Fibroblast of villous mesenchyme (primary cell): ENCODE results near the gene MICAL2. TPM values are rescaled to one million over a fixed set of nuclear protein-coding genes. Genes with fewer than 3 reads are reported as not detected.
"Not testable (repeated sequence)": the region's sequence is repeated elsewhere in the genome, so short reads cannot be mapped to it uniquely, and the experiment has no call there.

Experiments
- DNase-seq: peaks from one replicate; pipeline ENCODE4 v3.0.0-alpha.2; 2010; ENCODE audit warnings: low read depth
- H3K4me3 ChIP-seq: 2 replicates; pipeline ENCODE4 v1.5.1; 2011; ENCODE audit warnings: low read depth, mild to moderate bottlenecking, low read length
- total RNA-seq: library from RNA; depleted of rRNA; stranded (reverse); fragments of >200 nt; gene quantifications from 2 replicates; pipeline ENCODE4 v1.2.3, GENCODE V29; 2012
- TF ChIP-seq, protein P1 (sequence below): IDR thresholded peaks from 2 replicates; pipeline ENCODE4 v1.5.1; 2012; ENCODE audit warnings: low read depth, mild to moderate bottlenecking, low read length; ENCODE audit not compliant: insufficient read depth

The MICAL2 gene
- total RNA-seq, 1 donor, result 164 TPM

- DNase-seq, result no peak
- TF ChIP-seq, protein P1, sequence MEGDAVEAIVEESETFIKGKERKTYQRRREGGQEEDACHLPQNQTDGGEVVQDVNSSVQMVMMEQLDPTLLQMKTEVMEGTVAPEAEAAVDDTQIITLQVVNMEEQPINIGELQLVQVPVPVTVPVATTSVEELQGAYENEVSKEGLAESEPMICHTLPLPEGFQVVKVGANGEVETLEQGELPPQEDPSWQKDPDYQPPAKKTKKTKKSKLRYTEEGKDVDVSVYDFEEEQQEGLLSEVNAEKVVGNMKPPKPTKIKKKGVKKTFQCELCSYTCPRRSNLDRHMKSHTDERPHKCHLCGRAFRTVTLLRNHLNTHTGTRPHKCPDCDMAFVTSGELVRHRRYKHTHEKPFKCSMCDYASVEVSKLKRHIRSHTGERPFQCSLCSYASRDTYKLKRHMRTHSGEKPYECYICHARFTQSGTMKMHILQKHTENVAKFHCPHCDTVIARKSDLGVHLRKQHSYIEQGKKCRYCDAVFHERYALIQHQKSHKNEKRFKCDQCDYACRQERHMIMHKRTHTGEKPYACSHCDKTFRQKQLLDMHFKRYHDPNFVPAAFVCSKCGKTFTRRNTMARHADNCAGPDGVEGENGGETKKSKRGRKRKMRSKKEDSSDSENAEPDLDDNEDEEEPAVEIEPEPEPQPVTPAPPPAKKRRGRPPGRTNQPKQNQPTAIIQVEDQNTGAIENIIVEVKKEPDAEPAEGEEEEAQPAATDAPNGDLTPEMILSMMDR, result no peak
These were observed 30.9 kb downstream of the MICAL2 start for GRCh38 chr11:12141283-12141682.

GRCh38 chr11:12142176-12142575, 31.8 kb downstream of the MICAL2 start:
- H3K4me3 ChIP-seq, result no peak overlapping the region
- TF ChIP-seq, protein P1, result no peak
- DNase-seq, result no peak

More at GRCh38 chr11:12141283-12141682, 30.9 kb downstream of the MICAL2 start:
- H3K4me3 ChIP-seq, result no peak overlapping the region

GRCh38 chr11:12142909-12143308, 32.5 kb downstream of the MICAL2 start:
- no peak for DNase-seq
- TF ChIP-seq, protein P1, result no peak
- no peak overlapping the region for H3K4me3 ChIP-seq

DNA sequence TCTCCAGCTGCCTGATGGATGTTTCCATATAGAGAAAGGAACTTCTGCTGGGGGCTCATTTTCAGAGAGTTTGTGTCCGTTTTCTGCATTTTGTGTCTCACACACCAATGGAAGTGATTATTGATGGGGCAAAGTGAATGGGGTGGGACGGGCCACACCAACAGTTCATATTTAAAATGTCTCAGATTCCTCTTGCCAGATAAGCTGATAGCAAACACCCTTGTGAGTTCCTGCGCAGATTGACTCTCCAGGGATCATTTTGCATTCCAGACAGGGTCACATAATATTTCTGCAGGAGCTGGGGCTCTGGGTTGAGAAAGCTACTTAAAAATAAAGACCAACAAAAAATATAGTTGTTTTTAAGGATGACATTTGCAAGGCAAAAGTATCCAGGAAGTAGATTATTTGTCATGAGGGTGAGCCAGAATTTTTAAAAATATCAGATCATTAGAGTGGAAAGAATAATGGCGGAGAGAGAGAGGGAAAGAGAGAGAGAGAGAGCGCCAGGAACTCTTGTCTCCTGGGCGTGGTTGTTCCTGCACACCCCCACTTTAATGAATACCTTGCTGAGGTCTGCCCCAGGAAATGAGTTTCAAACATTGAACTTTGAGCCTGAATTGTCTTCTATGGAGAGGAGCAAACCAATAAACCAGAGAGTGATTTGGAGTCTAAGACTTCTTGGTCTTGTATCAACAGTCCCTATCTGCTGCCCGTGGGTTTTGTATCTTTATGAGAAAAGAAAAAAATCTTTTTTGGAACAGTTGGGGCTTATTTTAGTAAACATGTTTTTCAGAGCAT, 33.3 kb downstream of the MICAL2 start:
- DNase-seq, result peak; percentile 73
- no peak overlapping the region for H3K4me3 ChIP-seq
- TF ChIP-seq, protein P1, result no peak

GRCh38 chr11:12144330-12145174, 34.2 kb downstream of the MICAL2 start:
- DNase-seq, result no peak
- TF ChIP-seq, protein P1, result no peak
- no peak overlapping the region for H3K4me3 ChIP-seq

GRCh38 chr11:12146678-12147077, 36.3 kb downstream of the MICAL2 start:
- H3K4me3 ChIP-seq, DNase-seq: not testable (repeated sequence)

GRCh38 chr11:12147827-12148226, 37.4 kb downstream of the MICAL2 start:
- H3K4me3 ChIP-seq, result no peak overlapping the region
- TF ChIP-seq, protein P1, result no peak
- no peak for DNase-seq
